Adipocyte (in vitro differentiated cells): ENCODE measurements around the gene EPHA4.

Source experiments
- DNase-seq: peaks from one replicate; pipeline ENCODE4 v3.0.0-alpha.2; 2015; ENCODE audit warnings: low read depth
- H3K27me3 ChIP-seq: replicated peaks from 2 replicates; pipeline ENCODE4 v1.7.0; 2013; ENCODE audit warnings: mild to moderate bottlenecking, low read length, moderate library complexity; ENCODE audit not compliant: control insufficient read depth, insufficient read depth
- H3K36me3 ChIP-seq: 2 replicates; pipeline ENCODE4 v1.7.0; 2013; ENCODE audit warnings: low read length, mild to moderate bottlenecking, moderate library complexity; ENCODE audit not compliant: control insufficient read depth, insufficient read depth, severe bottlenecking
- H3K4me1 ChIP-seq: 2 replicates; pipeline ENCODE4 v1.7.0; 2013; ENCODE audit warnings: mild to moderate bottlenecking, low read length, moderate library complexity; ENCODE audit not compliant: control insufficient read depth, insufficient read depth
- H3K4me3 ChIP-seq: 2 replicates; pipeline ENCODE4 v1.7.0; 2013; ENCODE audit warnings: mild to moderate bottlenecking, low read length, moderate library complexity
- H3K9ac ChIP-seq: 2 replicates; pipeline ENCODE4 v1.7.0; 2013; ENCODE audit warnings: mild to moderate bottlenecking, low read length, moderate library complexity
- H3K9me3 ChIP-seq: 2 replicates; pipeline ENCODE4 v1.7.0; 2013; ENCODE audit warnings: mild to moderate bottlenecking, low read length, moderate library complexity; ENCODE audit not compliant: control insufficient read depth

Gene EPHA4

GRCh38 chr2:221501883-221502269 is 70.2 kb downstream of the EPHA4 start:
- Histone ChIP-seq H3K9ac (peak overlapping the region; percentile 85), H3K27me3 (no peaks in the 10 kb centered on the region), H3K36me3 (peaks cover 5% of the 10 kb centered on the region), H3K9me3 (no peaks in the 10 kb centered on the region), H3K4me1 (peaks cover 31% of the 10 kb centered on the region), H3K4me3 (peak overlapping the region; percentile 80)
- no peak for DNase-seq

- no peaks in the 10 kb centered on the region for H3K27me3 ChIP-seq
- no peaks in the 10 kb centered on the region for H3K9me3 ChIP-seq
- peaks cover 6% of the 10 kb centered on the region for H3K36me3 ChIP-seq
- peak overlapping the region; percentile 85 for H3K9ac ChIP-seq
- H3K4me1 ChIP-seq, result peaks cover 31% of the 10 kb centered on the region
- peak; percentile 73 for DNase-seq
- peak overlapping the region; percentile 80 for H3K4me3 ChIP-seq
These were observed 70.8 kb downstream of the EPHA4 start for GRCh38 chr2:221501210-221501882.

- Histone ChIP-seq H3K27me3 (no peaks in the 10 kb centered on the region), H3K9me3 (no peaks in the 10 kb centered on the region), H3K9ac (no peak overlapping the region), H3K36me3 (peaks cover 13% of the 10 kb centered on the region), H3K4me3 (no peak overlapping the region), H3K4me1 (peaks cover 31% of the 10 kb centered on the region)
- no peak for DNase-seq
These were observed 71.4 kb downstream of the EPHA4 start for GRCh38 chr2:221500501-221501209.

- Histone ChIP-seq H3K27me3 (no peaks in the 10 kb centered on the region), H3K36me3 (peaks cover 18% of the 10 kb centered on the region), H3K4me1 (peaks cover 42% of the 10 kb centered on the region), H3K9me3 (no peaks in the 10 kb centered on the region), H3K9ac (no peak overlapping the region), H3K4me3 (no peak overlapping the region)
- DNase-seq, result no peak
These were observed 76.4 kb downstream of the EPHA4 start for GRCh38 chr2:221495731-221496130.

- H3K9ac ChIP-seq, result no peak overlapping the region
- no peak for DNase-seq
- H3K36me3 ChIP-seq, result peaks cover 13% of the 10 kb centered on the region
- no peak overlapping the region for H3K4me3 ChIP-seq
- no peaks in the 10 kb centered on the region for H3K9me3 ChIP-seq
- no peaks in the 10 kb centered on the region for H3K27me3 ChIP-seq
- H3K4me1 ChIP-seq, result peaks cover 40% of the 10 kb centered on the region
These were observed 77.5 kb downstream of the EPHA4 start for GRCh38 chr2:221494556-221494955.

- Histone ChIP-seq H3K4me1 (peaks cover 51% of the 10 kb centered on the region), H3K27me3 (no peaks in the 10 kb centered on the region), H3K9ac (peak overlapping the region; percentile 19), H3K9me3 (no peaks in the 10 kb centered on the region), H3K36me3 (peaks cover 13% of the 10 kb centered on the region), H3K4me3 (no peak overlapping the region)
- no peak for DNase-seq
These were observed 78.7 kb downstream of the EPHA4 start for GRCh38 chr2:221493391-221493790.

GRCh38 chr2:221492636-221493035 is 79.5 kb downstream of the EPHA4 start:
- Histone ChIP-seq H3K27me3 (no peaks in the 10 kb centered on the region), H3K4me1 (peaks cover 53% of the 10 kb centered on the region), H3K9me3 (no peaks in the 10 kb centered on the region), H3K36me3 (peaks cover 13% of the 10 kb centered on the region), H3K4me3 (peak overlapping the region; percentile 46), H3K9ac (peak overlapping the region; percentile 42)
- DNase-seq, result peak; percentile 77

GRCh38 chr2:221490506-221491060 is 81.5 kb downstream of the EPHA4 start:
- H3K4me1 ChIP-seq, result peaks cover 55% of the 10 kb centered on the region
- no peak for DNase-seq
- no peaks in the 10 kb centered on the region for H3K27me3 ChIP-seq
- peaks cover 5% of the 10 kb centered on the region for H3K36me3 ChIP-seq
- no peaks in the 10 kb centered on the region for H3K9me3 ChIP-seq
- H3K4me3 ChIP-seq, result no peak overlapping the region
- no peak overlapping the region for H3K9ac ChIP-seq

GRCh38 chr2:221488136-221488807 is 83.8 kb downstream of the EPHA4 start:
- Histone ChIP-seq H3K4me1 (peaks cover 52% of the 10 kb centered on the region), H3K9me3 (no peaks in the 10 kb centered on the region), H3K36me3 (no peaks in the 10 kb centered on the region), H3K9ac (no peak overlapping the region), H3K27me3 (no peaks in the 10 kb centered on the region), H3K4me3 (no peak overlapping the region)
- no peak for DNase-seq

- no peak for DNase-seq
- Histone ChIP-seq H3K4me3 (no peak overlapping the region), H3K9me3 (no peaks in the 10 kb centered on the region), H3K27me3 (no peaks in the 10 kb centered on the region), H3K9ac (no peak overlapping the region), H3K36me3 (no peaks in the 10 kb centered on the region), H3K4me1 (peaks cover 39% of the 10 kb centered on the region)
These were observed 86.0 kb downstream of the EPHA4 start for GRCh38 chr2:221486106-221486505.

GRCh38 chr2:221485503-221485870 is 86.6 kb downstream of the EPHA4 start:
- Histone ChIP-seq H3K27me3 (no peaks in the 10 kb centered on the region), H3K4me1 (peaks cover 44% of the 10 kb centered on the region), H3K36me3 (no peaks in the 10 kb centered on the region), H3K9me3 (no peaks in the 10 kb centered on the region), H3K4me3 (no peak overlapping the region), H3K9ac (no peak overlapping the region)
- peak; percentile 74 for DNase-seq
